Astrocyte of the cerebellum (primary cell): ENCODE results near the gene TNFSF11.
A peak's percentile ranks its signal among the peaks of the same experiment; 100 is the strongest.

Experiments used
- DNase-seq: peaks from one replicate; pipeline ENCODE4 v3.0.0-alpha.2; 2011; ENCODE audit warnings: low read depth
- H3K4me3 ChIP-seq: 2 replicates; pipeline ENCODE4 v1.5.1; 2011; ENCODE audit warnings: mild to moderate bottlenecking, low read depth, low read length, moderate library complexity
- in situ Hi-C: cut with HindIII; loops from 2 replicates; pipeline ENCODE4 v1.10.0; 2017; ENCODE audit warnings: low sequenced_read_pairs
- TF ChIP-seq, protein P1 (sequence below): IDR thresholded peaks from 2 replicates; pipeline ENCODE4 v1.5.1; 2012; ENCODE audit warnings: low read length, low read depth, moderate library complexity, mild to moderate bottlenecking; ENCODE audit errors: missing control alignments

TNFSF11 gene

DNA sequence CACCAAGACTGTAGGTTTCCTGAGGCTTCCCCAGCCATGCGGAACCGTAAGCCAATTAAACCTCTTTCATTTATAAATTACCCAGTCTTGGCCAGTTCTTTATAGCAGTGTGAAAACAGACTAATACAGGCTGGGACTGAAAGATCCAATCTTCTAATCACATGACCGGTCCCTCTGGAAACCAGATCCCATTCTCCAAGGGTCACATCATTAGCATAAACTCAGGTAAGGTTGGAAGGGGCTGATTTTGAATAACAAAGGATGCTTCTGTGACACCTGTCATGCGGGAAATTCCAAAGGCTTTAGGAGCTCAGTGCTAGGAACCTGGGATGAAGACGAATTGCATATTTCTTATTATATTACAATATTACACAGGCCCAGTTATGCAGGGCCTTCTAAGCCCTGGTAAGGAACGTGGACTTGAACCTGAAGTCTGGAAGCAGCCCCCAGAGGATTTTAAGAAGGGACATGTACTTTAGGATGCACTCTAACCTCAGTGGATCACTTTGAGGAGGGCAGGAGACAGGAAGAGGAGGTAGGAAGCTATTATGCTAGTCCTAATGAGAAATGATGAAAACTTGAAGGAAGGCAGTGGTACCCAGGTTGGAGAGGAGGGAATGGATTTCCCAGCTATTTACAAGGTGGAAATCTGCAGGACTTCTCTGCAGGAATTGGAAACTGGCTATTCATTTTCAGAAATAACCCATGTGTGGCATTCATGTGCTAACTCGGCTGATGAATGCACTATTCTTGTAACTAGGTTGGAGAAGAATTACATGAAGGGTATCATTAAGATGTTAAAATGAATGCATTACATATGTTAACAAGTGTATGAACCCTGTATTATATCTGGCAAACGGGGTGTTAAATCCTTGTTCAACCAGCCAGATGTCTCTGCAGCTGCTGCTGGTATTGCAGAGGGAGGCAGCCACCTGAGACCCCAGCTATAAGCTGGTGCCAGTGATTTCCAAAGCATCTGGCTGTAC lies 19.3 kb downstream of the TNFSF11 start:
- no peak overlapping the region for H3K4me3 ChIP-seq
- no peak for DNase-seq
- in situ Hi-C loops = no loop called here

DNA sequence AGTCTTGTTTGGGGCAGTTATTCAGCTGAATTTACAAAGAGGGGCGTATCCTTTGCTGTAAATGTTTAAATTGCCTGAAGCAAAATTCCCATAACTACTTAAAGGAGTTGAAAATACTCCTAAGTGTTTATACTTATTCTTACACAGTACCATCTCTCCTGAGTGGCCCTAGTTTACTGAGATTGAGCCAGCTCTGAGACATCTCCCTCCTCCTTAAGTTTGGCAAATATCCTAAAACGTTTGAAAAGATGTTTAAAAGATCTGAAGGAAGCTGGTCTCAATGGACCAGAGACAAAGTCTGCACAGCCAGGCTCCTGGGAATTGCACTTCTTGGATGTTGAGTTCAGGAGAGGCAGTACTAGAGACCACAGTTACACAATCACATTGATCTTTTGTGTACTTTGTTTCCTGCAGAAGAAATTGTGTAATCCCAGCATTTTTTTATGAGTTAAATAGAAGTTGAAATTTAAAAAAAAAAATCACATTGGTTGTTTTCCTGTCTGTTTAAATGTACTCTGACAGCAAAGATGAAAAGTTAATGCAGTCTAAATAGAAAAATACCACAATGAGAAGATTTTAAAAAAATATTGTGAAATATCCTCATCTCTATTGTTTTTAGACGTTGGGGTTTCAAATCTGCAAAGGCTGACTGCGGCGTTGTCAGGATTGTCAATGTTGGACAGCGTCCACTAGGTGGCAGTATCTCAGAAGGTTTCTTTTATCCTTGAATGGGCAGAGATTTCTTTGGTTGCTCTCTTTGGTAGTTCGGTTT lies 20.7 kb downstream of the TNFSF11 start:
- in situ Hi-C loops = no loop called here
- TF ChIP-seq, protein P1, sequence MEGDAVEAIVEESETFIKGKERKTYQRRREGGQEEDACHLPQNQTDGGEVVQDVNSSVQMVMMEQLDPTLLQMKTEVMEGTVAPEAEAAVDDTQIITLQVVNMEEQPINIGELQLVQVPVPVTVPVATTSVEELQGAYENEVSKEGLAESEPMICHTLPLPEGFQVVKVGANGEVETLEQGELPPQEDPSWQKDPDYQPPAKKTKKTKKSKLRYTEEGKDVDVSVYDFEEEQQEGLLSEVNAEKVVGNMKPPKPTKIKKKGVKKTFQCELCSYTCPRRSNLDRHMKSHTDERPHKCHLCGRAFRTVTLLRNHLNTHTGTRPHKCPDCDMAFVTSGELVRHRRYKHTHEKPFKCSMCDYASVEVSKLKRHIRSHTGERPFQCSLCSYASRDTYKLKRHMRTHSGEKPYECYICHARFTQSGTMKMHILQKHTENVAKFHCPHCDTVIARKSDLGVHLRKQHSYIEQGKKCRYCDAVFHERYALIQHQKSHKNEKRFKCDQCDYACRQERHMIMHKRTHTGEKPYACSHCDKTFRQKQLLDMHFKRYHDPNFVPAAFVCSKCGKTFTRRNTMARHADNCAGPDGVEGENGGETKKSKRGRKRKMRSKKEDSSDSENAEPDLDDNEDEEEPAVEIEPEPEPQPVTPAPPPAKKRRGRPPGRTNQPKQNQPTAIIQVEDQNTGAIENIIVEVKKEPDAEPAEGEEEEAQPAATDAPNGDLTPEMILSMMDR = peak; percentile 75
- DNase-seq = peak; percentile 72
- H3K4me3 ChIP-seq = no peak overlapping the region

More for the DNA sequence above, 19.3 kb downstream of the TNFSF11 start:
- TF ChIP-seq, protein P1 = no peak

DNA sequence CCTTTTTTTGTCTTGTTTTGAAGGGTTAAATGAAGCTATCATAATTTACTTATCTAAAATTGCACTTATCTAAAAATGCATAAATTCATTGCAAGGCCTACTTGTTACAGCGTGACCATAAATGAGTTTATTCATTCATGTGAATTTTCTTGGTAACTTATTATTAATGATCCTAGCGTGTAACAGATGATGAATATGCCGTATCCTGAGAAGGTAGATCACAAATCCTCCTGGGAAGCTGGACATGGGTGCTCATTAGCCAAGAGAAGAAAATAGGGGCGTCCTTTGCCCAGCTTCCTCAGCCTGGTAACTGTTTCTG lies 21.3 kb downstream of the TNFSF11 start:
- TF ChIP-seq, protein P1 = no peak
- DNase-seq = no peak
- no peak overlapping the region for H3K4me3 ChIP-seq
- in situ Hi-C loops = no loop called here

DNA sequence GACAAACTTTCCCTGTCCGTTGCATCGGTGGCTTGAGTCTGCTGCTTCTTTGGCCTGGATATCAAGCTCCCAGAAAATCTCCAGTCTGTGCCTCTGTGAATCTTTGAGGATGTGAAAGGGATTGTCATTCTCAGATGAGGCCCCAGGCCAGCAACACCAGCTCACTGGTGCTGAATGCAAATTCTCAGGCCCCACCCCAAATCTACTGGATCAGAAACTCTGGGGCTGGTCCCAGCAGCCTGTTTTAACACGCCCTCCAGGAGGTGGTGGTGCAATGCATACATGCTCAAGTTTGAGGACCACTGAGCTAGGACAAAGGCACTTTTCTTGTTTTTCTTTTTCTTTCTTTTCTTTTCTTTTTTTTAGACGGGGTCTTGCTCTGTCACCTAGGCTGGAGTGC lies 23.6 kb downstream of the TNFSF11 start:
- no peak overlapping the region for H3K4me3 ChIP-seq
- in situ Hi-C loops = no loop called here
- DNase-seq = no peak
- TF ChIP-seq, protein P1 = no peak

GRCh38 chr13:42600943-42601342 lies 27.0 kb downstream of the TNFSF11 start:
- no peak for DNase-seq
- in situ Hi-C loops = no loop called here
- TF ChIP-seq, protein P1 = no peak
- no peak overlapping the region for H3K4me3 ChIP-seq

DNA sequence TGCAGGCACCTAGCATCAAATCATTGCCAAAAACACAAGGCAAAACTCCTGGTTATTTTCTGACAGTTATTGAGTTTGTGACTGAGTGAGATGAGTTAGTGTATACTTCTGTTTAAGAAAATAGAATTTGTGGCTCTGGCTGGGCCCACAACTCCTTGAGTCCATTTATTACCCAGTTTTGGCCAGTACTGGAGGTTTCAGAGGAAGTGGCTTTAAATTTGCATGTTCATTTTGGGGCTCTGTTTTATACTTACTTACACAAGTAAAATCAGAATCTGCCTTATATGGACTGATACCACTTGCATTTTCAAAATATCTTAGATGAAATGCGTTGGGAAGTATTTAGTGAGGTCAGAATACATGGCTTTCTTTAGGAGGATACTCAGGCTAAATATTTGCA lies 29.0 kb downstream of the TNFSF11 start:
- H3K4me3 ChIP-seq = no peak overlapping the region
- in situ Hi-C loops = no loop called here
- no peak for DNase-seq
- TF ChIP-seq, protein P1 = no peak
